Body of pancreas (tissue), 4 donors: ENCODE results near the gene TPM1.

Experiments
- CTCF ChIP-seq, 7 experiments: fragments of 450-650 bp in 4 of 7; fragments of 200-600 bp in 3 of 7; sonication (generic) in 3 of 7; IDR thresholded peaks; one replicate each; pipeline ENCODE4 v1.5.1; 2016 to 2019; ENCODE audit warnings: antibody characterized with exemption in 7 of 7
- POLR2A ChIP-seq, 3 donors: fragments of 450-650 bp; IDR thresholded peaks; one replicate each; pipeline ENCODE4 v1.6.1; 2016; ENCODE audit warnings: antibody characterized with exemption in 3 of 3, mild to moderate bottlenecking in 2 of 3

- TF ChIP-seq CTCF (IDR thresholded peaks at IDR 0.05) (no peak), POLR2A (IDR thresholded peaks at IDR 0.05) (no peak)
Measured at GRCh38 chr15:62997441-62997840, 45.1 kb upstream of the TPM1 start.
